Activated CD4-positive, alpha-beta T cell treated with anti-CD3 and anti-CD28 coated beads, Interleukin-2, amount 50 U/mL, for 4 hours (primary cell): ENCODE measurements around the gene FRY.

Experiments used
- DNase-seq, 2 experiments: peaks; one replicate each; pipeline ENCODE4 v3.0.0-alpha.2; 2020

Gene FRY

DNA sequence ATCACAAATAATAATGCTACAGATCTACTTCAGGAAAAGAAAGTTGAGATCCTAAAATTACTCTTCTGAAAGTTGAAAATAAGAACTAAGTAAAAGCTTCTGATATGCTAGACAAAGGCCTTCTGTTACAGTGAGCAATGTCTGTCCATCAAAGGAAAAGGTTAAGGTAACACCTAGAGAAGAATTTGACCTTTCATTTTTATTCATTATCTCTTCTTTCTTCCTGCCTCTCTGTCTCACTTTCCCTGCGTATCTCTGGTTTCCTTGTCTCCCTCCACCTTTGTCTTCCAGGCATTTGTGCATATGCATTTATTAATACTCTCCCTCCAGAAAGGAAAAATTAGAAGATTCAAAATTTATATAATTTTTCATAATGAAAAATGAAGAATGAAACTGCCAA lies 234.6 kb downstream of the FRY start:
- no peak for DNase-seq

DNA sequence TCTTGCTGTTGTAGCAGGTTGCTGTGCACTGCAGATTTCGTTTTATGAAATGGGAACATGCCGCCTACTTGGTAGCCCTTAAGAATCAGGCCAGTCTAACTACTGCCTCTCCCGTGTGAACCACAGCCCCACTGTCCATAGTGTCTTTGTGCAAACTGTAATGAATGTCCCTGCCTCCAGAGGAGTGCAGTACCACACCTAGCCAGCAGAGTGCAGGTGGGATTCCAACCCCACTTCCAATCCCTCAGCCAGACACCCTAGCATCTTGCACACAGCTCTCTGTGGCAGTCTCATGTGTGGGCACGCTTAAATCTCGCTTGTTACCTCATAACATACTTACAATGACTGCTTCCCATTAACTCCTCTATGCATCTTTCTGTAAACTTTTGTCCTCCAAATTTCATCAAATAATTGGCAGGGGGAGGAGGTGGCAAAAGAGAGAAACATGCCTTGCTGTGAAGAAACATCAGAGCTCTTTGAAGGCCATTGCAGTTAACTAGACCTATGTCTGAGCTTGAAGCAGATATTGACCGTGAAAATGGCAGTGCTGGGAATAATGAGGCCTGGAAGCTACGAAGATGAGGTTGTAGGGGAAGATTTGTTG lies 236.4 kb downstream of the FRY start:
- peak; percentile 42 to 50 for DNase-seq

DNA sequence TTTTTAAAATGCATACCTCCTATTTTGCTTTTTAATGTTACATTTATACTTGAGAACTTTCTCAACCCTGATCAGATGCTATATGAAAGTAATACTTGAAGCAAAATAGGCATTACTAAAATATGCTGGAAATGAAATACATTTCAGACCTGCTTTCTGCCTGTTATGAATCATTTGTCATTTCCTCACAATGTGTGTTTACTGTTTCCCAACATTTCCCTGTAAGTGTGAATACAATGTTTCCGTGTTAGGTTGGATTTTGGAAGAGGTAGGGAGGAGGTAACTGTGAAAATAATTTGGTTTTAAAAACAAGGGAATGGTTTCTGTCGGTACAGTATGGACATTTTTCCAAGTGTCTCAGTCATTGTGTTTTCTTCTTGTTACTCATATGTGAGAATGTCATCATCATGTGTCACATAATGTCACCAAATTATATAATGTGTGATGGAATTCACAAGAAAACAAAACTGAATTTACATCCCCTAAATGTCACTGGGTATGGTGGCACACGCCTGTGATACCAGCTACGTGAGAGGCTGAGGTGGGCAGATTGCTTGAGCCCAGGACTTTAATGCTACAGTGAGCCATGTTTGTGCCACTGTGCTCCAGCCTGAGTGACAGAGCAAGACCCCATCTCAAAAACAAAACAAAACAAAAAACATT lies 240.6 kb downstream of the FRY start:
- no peak for DNase-seq

DNA sequence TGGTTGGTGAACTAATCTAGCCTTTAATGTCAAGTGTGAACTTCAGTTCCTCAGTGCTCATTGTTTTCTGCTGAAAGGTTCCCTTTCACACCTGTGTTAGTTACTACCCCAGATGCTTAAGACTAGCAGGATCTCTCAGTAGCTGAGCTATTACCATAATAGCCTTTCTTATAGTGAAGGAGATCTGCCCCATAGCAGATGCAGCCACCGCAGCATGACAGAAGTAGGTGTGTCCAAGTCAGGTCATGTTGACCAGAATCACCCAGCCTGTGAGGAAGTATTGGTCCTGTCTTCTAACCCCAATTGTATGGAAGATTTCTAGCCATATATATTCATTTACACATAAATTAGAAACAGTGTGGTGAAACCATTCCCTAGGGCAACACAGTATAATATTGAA lies 246.3 kb downstream of the FRY start:
- DNase-seq, result no peak

DNA sequence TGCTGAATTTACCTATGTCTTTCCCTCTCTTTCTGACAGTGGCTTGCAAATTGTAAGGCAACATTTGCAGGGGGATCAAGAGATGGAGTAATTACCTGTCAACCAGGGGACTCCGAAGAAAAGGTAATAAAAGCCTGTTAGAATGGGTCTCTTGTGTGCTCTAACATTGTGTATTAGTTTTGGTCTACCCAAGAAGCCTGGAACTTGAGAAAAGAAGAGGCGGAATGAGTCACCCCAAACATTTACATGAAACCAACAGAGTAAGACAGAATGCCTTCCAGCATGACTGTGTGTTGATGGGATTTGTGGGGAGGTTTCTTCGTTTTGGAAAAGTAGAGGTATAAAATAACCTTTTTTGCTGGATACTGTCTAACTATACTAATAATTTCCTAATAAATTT lies 246.9 kb downstream of the FRY start:
- DNase-seq, result no peak

DNA sequence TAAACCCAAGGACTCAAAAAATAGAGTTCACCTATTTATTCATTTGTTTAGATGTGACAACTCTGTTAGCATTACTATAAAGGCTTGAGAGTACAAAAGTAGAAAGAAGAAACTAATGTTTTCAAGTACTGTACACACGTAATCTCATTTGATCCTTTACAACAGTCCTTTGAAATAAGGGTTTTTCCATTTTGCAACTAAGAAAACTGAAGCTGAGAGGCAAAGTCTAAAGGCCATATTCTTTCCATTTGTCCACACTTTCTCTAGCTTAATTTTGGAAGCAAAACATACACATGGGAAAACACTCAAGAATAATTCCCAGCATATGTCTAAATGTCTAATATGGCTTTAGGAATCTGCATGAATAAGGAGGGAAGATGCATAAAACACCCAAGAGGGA lies 249.5 kb downstream of the FRY start:
- DNase-seq, result no peak

DNA sequence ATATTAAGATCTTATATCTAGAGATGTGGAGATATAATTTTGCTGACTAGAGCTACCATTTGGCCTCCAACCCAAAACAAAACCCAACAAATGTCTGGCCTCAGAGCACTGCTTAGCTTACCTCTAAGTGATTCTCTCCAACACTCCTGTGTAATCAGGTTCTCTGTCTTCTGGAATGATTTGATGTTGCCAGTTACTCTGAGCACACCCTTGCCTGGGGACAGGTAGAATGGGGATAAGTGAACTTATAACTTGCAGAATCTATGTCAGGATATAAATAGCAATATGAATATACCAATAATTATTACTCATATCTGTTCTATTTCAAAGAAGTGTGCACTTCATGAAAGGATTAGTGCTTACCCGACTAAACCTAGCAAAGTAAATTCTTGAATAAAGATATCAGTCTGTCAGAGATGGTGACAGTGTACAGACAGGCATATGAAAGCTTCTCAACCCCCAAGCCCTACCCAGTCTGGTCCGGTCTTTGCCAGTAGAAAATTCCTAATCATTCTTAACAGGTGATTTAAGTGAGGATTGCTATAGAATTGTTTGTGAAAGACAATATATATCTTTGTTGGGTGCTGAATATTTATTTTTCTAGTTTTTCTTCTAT lies 250.6 kb downstream of the FRY start:
- no peak for DNase-seq

DNA sequence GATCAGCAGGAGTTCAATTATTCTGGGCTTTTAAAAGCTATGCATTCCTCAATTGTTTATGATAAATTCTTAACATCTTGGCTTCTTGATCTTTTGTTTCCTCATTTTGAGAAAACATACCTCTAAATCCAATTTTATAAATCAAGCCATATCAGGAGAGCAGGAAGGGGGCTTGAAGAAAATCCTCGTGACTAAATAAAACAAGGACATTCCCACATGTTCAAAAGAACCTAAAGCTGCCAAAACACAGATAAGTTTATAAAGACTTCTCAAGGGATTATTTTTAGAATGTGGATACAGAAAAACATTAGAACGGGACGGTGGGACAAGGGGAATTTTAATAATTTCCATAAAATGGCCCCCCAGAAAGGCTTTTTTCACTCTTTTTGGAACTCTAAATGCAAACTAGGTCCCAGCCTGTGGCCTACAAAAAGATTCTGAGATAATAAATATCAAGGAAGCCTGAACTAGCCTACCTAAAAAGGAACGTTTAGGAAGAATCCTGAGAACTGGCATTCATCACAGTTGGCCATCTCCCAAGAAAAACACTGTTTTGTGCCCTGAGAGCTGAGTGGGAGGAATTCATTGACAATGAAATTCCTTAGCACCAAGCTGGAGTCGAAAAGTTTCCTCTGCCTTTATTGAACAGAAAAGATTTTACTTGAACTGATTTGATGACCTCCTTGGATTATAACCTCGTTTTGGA lies 253.5 kb downstream of the FRY start:
- DNase-seq, result no peak

DNA sequence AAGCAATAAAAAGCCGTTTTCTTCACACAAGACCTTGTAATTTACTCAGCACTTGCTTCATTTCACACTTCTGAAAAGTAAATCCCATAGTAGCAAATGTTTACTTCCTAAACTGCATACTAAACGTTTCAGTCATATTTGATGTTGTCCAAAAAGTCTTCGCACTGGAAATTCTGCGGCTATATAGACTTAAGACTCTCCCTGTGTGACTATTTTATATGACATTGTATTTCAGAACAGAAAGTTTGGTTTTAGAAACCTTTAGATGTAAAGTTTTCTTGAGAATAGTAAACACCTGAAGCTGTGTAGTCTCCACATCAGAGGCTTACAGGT lies 254.0 kb downstream of the FRY start:
- no peak for DNase-seq

DNA sequence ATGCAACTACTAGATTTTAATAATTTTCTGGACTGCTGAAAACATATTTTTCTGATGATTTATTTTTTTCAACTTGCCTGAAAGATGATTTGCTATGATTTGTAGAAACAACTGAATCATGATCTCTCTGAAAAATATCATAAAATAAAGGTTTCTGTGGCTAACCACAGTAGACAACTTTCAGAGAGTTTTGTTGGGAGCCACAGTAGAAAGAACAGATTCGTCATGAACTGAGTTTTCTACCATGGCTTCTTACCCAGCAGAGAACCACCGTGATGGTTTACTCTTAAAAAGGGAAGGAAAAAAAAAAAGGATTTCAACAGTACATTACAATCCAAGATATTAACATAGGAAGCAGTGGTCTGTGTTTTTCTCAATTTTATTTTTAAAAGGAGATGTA lies 265.6 kb downstream of the FRY start:
- no peak for DNase-seq

DNA sequence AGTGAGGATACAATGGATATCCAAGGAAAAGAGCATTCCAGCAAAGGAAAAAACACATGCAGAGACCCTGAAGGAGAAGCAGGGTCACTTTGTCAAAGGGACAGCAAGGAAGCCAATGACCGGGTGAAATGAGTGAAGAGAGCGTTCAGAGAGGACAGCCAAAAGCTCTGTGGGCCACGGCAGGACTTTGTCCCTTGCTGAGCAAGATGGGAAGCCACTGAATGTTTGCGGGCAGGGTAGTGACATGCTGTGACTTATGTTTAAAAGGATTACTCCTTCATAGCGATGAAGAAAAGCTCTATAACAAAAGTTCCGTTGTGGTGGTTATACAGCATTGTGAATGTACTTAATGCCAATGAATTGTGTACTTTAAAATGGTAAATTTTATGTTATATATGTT lies 267.1 kb downstream of the FRY start:
- no peak for DNase-seq

DNA sequence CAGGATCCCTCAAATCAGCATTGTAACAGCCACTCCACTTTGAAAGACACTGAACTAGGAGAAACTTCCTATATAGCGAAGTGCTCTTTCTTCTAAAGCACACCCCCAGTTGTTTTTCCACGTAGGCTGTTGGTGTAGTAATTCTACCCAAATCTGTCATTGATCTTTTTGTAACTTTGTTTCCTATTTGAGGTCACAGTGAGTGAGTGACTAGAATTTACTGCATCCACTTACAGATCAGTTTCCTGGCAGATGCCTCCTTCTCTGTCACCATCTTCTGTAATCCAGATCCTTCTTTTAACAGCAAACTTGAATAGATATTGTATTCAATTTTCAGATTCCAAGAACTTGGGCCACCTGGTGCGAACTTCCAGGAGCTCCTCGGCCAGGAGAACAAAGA lies 268.3 kb downstream of the FRY start:
- no peak for DNase-seq

DNA sequence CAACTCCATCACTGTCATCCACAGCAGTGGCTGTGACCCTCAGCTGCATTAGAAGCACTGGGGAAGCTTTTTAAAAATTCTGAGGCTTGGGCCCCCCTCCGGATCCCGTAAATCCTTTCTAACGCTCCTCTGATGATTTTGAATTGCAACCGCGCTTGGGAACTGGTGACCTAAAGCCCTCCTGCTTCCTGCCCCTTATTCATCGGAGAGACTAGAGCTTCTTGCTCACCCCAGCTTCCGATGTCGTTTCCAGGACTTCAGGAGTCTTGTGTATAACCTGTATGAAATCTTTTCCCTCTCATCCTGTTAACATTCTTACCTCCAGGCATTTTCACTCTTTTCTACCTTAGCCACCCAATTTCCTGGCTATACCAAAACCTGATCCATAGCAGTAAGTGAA lies 268.8 kb downstream of the FRY start:
- no peak for DNase-seq

DNA sequence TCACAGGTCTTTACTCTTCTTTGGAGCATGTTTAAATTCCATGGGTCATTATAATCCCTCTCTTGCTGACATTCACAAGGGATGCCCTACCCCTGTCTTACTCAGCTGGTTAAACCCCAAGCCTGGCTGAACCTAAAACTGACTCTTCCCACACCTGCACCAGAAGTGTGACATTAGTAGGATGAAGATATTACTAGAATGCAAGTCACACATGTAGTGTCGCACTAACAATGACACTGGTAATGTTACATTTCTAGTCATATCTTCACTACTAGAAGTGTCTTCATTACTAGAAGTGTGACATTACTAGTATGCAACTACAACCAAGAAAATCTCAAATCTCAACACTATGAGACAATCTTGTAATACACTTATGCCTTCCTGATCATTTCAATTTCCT lies 269.3 kb downstream of the FRY start:
- DNase-seq, result no peak

DNA sequence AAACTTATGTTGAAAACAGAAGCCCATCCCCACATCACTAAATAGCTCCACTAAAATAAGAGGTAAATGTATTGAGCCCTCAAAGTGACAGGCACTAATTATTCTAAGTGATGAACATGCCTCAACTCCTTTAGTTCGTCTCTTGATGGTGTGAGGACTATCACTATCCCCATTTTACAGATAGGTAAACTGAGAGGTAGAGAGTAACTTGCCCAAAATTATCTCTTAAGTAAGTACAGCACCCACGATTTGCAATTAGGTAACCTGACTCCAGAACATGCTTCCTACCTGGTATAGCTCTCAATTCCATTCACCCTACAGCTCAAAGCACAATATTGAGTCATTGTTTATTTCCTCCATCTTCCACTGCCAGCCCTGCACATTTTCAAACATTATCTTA lies 270.9 kb downstream of the FRY start:
- DNase-seq, result no peak

DNA sequence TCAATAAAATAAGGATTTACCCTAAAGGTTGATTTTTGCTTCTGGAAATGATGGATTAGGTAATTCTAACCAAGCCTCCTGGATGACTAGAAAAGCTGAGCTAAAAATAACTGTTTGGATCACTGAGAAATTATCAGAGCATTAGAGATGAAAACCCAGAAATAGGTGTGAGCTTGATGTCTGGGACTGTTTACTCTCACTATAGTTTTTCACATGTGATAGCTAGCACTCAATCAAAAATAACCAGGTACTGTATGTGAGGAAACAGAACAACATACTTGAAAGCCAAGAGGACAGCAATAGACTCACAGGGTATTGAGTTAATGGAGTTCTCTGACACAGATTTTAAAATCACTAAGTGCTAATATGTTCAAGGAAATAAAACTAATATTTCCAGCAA lies 274.1 kb downstream of the FRY start:
- DNase-seq, result no peak

DNA sequence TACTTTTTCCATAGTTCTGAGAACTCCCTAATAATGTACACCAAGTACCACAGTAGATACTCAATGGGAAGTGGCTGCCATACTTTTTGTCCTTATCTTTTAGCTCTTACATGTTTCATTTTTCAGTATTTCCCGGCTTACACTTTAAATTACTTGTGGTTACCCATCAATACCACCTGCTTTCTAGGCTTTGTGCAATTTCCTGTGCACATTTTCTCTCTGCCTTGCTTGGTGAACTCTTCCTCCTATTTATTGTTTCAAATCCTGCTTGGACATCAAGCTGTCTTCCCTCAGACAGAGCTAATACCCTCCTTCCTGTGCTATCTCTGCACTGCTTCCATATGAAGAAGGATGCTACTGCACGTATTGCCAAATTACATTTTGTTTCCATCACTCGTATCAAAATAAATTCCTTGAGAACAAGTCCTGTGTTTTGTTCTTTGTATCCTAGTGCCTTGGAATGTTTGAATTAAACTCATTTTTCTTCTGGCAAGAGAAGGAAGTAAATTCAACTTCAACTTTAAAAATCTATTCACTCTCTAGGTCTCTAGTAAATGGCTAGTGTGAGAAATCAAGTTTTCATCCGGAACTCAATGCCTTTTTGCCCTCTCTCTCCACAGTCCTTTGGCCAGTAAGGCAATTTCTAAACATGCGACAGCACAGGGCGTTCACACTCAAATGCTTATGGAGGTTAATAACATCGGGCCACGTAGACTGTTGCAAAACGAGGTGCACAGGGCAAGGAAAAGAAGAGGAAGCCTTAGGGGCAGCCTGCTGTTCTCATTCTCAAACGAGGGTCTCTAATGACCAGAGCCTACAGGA lies 277.9 kb downstream of the FRY start:
- DNase-seq, result no peak

DNA sequence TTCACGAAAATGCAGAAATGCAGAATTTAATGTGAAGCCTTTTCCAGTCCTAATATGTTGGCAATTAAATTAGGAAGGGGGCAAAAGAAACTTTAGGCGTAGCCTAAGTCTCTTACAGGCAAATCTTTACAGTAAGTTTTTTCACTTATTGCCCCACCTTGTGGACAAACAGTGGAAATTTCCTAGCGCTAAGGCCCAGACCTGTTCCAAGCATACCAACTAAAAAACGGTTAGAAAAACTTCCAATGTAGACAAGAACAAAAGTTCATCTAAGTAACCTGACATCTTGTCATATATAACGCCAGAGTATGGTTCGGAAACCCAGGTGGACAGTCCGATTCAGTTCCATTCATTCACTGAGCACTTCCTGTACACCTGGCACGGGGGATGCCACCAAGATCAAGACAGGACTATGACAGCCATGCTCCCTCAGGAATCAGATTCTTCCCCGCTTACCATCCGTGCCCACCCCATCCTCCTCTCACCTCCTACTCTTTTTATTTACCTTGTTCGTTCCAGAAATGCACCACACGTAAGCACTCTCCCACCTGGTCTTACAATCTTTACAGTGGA lies 278.6 kb downstream of the FRY start:
- DNase-seq, result no peak

DNA sequence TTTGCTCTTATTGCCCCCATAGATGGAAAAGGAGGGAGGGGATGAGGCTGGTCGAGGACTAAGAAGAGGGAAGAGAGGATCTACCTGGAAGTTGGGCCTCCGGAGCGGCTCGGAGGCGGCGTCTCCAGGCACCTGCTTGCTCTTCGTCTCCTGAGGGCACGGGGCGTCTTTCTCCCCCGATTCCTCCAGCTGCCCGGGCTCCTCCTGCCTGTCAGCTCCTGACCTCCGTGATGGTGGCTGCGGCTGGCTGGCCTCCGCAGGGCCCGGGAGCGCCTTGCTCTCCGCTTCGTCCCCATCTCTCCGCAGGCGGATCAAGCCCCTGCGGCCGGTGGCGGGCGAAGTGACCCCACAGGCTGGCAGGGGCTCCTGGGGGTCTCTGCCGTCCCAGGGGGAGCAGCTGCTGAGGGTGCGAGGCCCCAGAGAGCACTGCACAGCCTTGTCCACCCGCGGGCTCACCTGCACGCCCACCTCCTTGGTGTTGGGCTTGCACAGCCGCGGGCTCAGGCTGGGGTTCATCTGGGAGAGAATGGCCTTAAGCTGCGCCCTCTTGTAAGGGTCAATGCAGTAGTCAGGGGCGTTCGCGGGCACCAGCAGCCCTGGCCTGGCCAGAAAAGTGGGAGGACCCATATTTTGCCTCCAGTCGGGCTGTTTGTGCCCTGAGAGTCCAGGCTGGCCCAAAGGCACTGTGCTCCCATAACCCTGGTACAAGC lies 279.8 kb downstream of the FRY start:
- no peak for DNase-seq

DNA sequence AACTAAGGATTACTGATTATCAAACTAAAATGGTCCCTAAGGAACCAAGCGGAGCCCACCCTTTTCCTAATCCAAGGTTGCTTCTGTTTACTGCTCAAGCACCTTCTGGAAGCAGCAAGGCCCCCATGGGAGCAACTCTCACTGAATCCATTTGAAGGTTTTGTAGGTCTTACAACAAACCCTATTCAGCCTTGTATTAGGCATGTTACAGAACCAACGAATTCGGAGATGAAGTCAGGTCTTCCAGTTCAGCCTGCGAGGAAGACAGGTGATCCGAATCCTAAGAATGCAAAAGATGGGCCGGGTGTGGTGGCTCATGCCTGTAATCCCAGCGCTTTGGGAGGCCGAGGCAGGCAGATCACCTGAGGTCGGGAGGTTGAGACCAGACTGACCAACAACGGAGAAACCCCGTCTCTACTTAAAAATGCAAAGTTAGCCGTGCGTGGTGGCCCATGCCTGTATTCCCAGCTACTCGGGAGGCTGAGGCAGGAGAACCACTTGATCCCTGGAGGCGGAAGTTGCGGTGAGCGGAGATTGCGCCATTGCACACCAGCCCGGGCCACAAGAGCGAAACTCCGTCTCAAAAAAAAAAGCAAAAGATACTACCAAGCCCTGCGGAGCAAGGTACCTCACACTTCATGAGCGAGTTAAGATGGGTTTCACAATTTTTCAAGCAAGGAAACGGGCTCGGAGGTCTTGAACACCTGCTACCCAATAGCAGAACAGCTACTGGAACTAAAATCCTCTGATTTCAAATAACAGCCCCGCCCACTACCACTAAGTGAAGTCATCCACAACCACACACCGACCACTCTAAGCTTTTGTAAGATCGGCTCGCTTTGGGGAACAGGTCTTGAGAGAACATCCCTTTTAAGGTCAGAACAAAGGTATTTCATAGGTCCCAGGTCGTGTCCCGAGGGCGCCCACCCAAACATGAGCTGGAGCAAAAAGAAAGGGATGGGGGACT lies 283.0 kb downstream of the FRY start:
- peak; percentile 49 to 56 for DNase-seq
